Endothelial cell of umbilical vein (primary cell): Measurements from ENCODE around the gene ENAH. TPM values are rescaled to one million over a fixed set of nuclear protein-coding genes. Genes with fewer than 3 reads are reported as not detected.

Experiments used
- BruUV-seq: library from RNA; stranded (reverse); fragments of 400-500 nt; replicated peaks from 2 replicates; lab custom pipeline; 2021; lab: Mats Ljungman, UMichigan
- CTCF ChIA-PET: fragments of 300-600, 350-600 bp; sonication (Branson Sonifier 250); formaldehyde crosslinking; loops from one replicate; lab custom pipeline; 2021; ENCODE audit warnings: antibody characterized with exemption, inconsistent platforms; lab: Charles Lee
- POLR2A ChIA-PET: fragments of 300-600, 350-600 bp; sonication (Branson Sonifier 250); formaldehyde crosslinking; loops from one replicate; lab custom pipeline; 2021; ENCODE audit warnings: antibody characterized with exemption, inconsistent platforms; lab: Charles Lee
- DNase-seq: peaks from one replicate; pipeline ENCODE4 v3.0.0-alpha.2; 2011; ENCODE audit warnings: low read depth, low spot score
- FAIRE-seq: peaks from 2 replicates; lab custom pipeline; 2011; peaks lifted over from hg19 to GRCh38; lab: Jason Lieb, UNC
- H2AFZ ChIP-seq: 2 replicates; pipeline ENCODE4 v1.6.0; 2012; ENCODE audit warnings: low read depth, low read length, control low read depth, inconsistent platforms
- H3K27ac ChIP-seq: 2 replicates; pipeline ENCODE4 v1.5.1; 2011; ENCODE audit warnings: low read depth, mild to moderate bottlenecking, control low read depth, low read length, moderate library complexity; ENCODE audit not compliant: insufficient read depth
- H3K27me3 ChIP-seq, 2 experiments: 2 replicates each; pipeline versions ENCODE4 v1.6.0 to v1.6.1; 2011; ENCODE audit warnings: low read length in 2 of 2, mixed read lengths in 1 of 2; ENCODE audit not compliant: control insufficient read depth in 2 of 2, insufficient read depth in 2 of 2
- H3K36me3 ChIP-seq, 2 experiments: 2 replicates in 1 of 2; 3 replicates in 1 of 2; pipeline ENCODE4 v1.5.1; 2011; ENCODE audit warnings: low read length in 2 of 2, mild to moderate bottlenecking in 1 of 2, moderate library complexity in 1 of 2; ENCODE audit not compliant: control insufficient read depth in 2 of 2, insufficient read depth in 2 of 2; ENCODE audit errors: extremely low read depth in 1 of 2
- H3K4me1 ChIP-seq: 3 replicates; pipeline ENCODE4 v1.5.1; 2011; ENCODE audit warnings: mild to moderate bottlenecking, low read length; ENCODE audit not compliant: control insufficient read depth, insufficient read depth; ENCODE audit errors: extremely low read depth
- H3K4me2 ChIP-seq: 2 replicates; pipeline ENCODE4 v1.6.1; 2011; ENCODE audit warnings: low read length, control low read depth, mixed read lengths; ENCODE audit not compliant: insufficient read depth
- H3K4me3 ChIP-seq, 3 experiments: fragments of 200-600 bp in 1 of 3; sonication (generic), shearing (Covaris generic) in 1 of 3; replicated peaks in 1 of 3; 2 replicates each; pipeline ENCODE4 v1.5.1; 2011 to 2016; ENCODE audit warnings: control low read depth in 3 of 3, low read length in 3 of 3, mild to moderate bottlenecking in 2 of 3, inconsistent platforms in 1 of 3, low read depth in 1 of 3, moderate library complexity in 1 of 3; ENCODE audit not compliant: insufficient read depth in 1 of 3
- H3K79me2 ChIP-seq: 2 replicates; pipeline ENCODE4 v1.6.0; 2012; ENCODE audit warnings: low read length, inconsistent platforms; ENCODE audit not compliant: control insufficient read depth, insufficient read depth
- H3K9ac ChIP-seq: replicated peaks from 2 replicates; pipeline ENCODE3; 2011; ENCODE audit warnings: low read length, control low read depth; ENCODE audit not compliant: insufficient read depth; ENCODE audit errors: extremely low read depth
- H3K9me1 ChIP-seq: replicated peaks from 3 replicates; pipeline ENCODE4 v1.6.0; 2011; ENCODE audit warnings: mild to moderate bottlenecking, low read length; ENCODE audit not compliant: control insufficient read depth, insufficient read depth; ENCODE audit errors: extremely low read depth
- H3K9me3 ChIP-seq: replicated peaks from 2 replicates; pipeline ENCODE4 v1.5.1; 2012; ENCODE audit warnings: low read length, inconsistent platforms; ENCODE audit not compliant: control insufficient read depth, insufficient read depth
- H4K20me1 ChIP-seq: replicated peaks from 2 replicates; pipeline ENCODE3; 2011; ENCODE audit warnings: mild to moderate bottlenecking, low read length; ENCODE audit not compliant: control insufficient read depth, insufficient read depth; ENCODE audit errors: extremely low read depth
- FOS ChIP-seq: IDR thresholded peaks from 2 replicates; pipeline ENCODE4 v1.6.1; 2011; ENCODE audit warnings: mild to moderate bottlenecking, low read length, moderate library complexity, borderline replicate concordance; ENCODE audit not compliant: insufficient read depth
- MAX ChIP-seq: IDR thresholded peaks from 2 replicates; pipeline ENCODE4 v1.6.1; 2011; ENCODE audit not compliant: insufficient read depth, insufficient read length
- POLR2AphosphoS5 ChIP-seq: IDR thresholded peaks from 2 replicates; pipeline ENCODE4 v1.6.1; 2012; ENCODE audit warnings: low read depth, mild to moderate bottlenecking, control low read depth, low read length, moderate library complexity; ENCODE audit not compliant: insufficient read depth
- dilution Hi-C: fragments of 300-500 bp; cut with MboI; formaldehyde crosslinking; loops from one replicate; pipeline ENCODE4 v1.15.0; 2019; ENCODE audit warnings: low sequenced_read_pairs; ENCODE audit not compliant: extremely low pct_ligation_motif_present
- intact Hi-C: fragments of 100-400 bp; cut with micrococcal nuclease; formaldehyde crosslinking; loops from one replicate; pipeline ENCODE4 v1.10.0; 2022
- polyA plus RNA-seq, 4 experiments: library from polyadenylated mRNA; depleted of rRNA in 3 of 4; stranded (reverse) in 3 of 4; unstranded in 1 of 4; fragments of >200 nt; gene quantifications; 2 replicates each; pipeline versions ENCODE4 v1.2.1 to v1.2.3, GENCODE V29; 2011 to 2012; ENCODE audit warnings: missing spikeins in 1 of 4
- total RNA-seq: library from RNA; stranded (reverse); gene quantifications from 2 replicates; pipeline ENCODE4 v1.2.3, GENCODE V29; 2021

ENAH gene
- total and polyA plus RNA-seq, 2 donors (not counting 3 experiments of a cell fraction or from before 2014, with no cell fraction given) = 19.9 to 95.6 TPM

- no peak overlapping the region for H2AFZ ChIP-seq
- H4K20me1 ChIP-seq = no peaks in the 10 kb centered on the region
- H3K9me3 ChIP-seq = no peaks in the 10 kb centered on the region
- peak; percentile 14 for TF ChIP-seq POLR2AphosphoS5
- no peak for TF ChIP-seq MAX
- H3K9ac ChIP-seq = no peak overlapping the region
- no peaks in the 10 kb centered on the region for H3K27me3 ChIP-seq
- no peak overlapping the region for H3K4me2 ChIP-seq
- no peak for DNase-seq
- CTCF ChIA-PET = interaction anchor here (1.0 to 6.1 kb wide), 5 partner anchors 8 to 362 kb away, joined by 3 to 23 read pairs (median 5); no protein-coding TSS in a partner anchor
- no peaks in the 10 kb centered on the region for H3K36me3 ChIP-seq
- POLR2A ChIA-PET = no interaction called here
- no peaks in the 10 kb centered on the region for H3K79me2 ChIP-seq
- no peaks in the 10 kb centered on the region for H3K4me1 ChIP-seq
- no TSS peak for BruUV-seq
- dilution Hi-C loops (no loop called here), intact Hi-C loops (no loop called here)
- no peak for FAIRE-seq
- H3K4me3 ChIP-seq = no peak overlapping the region
- H3K27ac ChIP-seq = no peak overlapping the region
- H3K9me1 ChIP-seq = no peaks in the 10 kb centered on the region
Observed at GRCh38 chr1:225485226-225485625, 167.7 kb downstream of the ENAH start.

GRCh38 chr1:225484657-225485214, 168.2 kb downstream of the ENAH start:
- no peak overlapping the region for H3K4me2 ChIP-seq
- dilution Hi-C loops = no loop called here

More at GRCh38 chr1:225484657-225485214, 168.2 kb downstream of the ENAH start:
- POLR2A ChIA-PET = no interaction called here
- H3K9ac ChIP-seq = no peak overlapping the region
- H3K9me1 ChIP-seq = no peaks in the 10 kb centered on the region
- H3K36me3 ChIP-seq = no peaks in the 10 kb centered on the region
- CTCF ChIA-PET = interaction anchor here (1.8 to 6.1 kb wide), 4 partner anchors 8 to 362 kb away, joined by 5 to 23 read pairs (median 8); no protein-coding TSS in a partner anchor
- H3K4me1 ChIP-seq = no peaks in the 10 kb centered on the region
- no TSS peak for BruUV-seq
- no peaks in the 10 kb centered on the region for H3K9me3 ChIP-seq
- no peak for DNase-seq
- intact Hi-C loops = loop anchor here (5.0 kb wide), 1 partner anchor 168 kb away; the partner anchor contains the start of gene ENAH
- no peak for TF ChIP-seq FOS
- no peaks in the 10 kb centered on the region for H3K79me2 ChIP-seq
- no peak overlapping the region for H2AFZ ChIP-seq
- no peak overlapping the region for H3K27ac ChIP-seq
- no peak overlapping the region for H3K4me3 ChIP-seq
- no peaks in the 10 kb centered on the region for H4K20me1 ChIP-seq
- no peaks in the 10 kb centered on the region for H3K27me3 ChIP-seq
- FAIRE-seq = no peak
